Upper lobe of left lung (tissue), 4 donors: ENCODE measurements around the gene NKIRAS1.

ENCODE experiments used
- POLR2A ChIP-seq, 4 donors: fragments of 450-650 bp; IDR thresholded peaks; one replicate each; pipeline ENCODE4 v1.5.1; 2016 to 2017; ENCODE audit warnings: antibody characterized with exemption in 4 of 4, mild to moderate bottlenecking in 2 of 4
- TF ChIP-seq, protein P1 (sequence below), 6 experiments: fragments of 450-650 bp in 4 of 6; fragments of 200-600 bp in 2 of 6; sonication (generic) in 2 of 6; IDR thresholded peaks; one replicate each; pipeline ENCODE4 v1.5.1; 2016 to 2019; ENCODE audit warnings: antibody characterized with exemption in 6 of 6

DNA sequence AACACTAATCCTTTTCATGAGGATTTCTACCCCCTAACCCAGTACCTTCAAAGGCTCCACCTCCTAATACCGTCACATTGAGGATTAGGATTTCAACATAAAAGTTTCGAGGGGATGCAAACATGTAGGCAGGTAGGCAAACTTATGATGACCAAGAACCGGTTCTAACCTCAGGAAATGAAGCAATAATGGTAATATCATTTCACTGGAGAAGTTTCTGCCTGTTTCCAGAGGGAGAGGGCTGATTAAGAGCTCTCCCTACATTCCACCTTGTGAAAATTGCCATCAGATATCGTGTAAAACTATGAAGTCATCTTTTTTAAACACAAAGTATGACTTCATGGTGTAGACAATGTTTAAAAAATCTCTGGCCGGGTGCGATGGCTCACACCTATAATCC, 31.6 kb downstream of the NKIRAS1 start:
- TF ChIP-seq, protein P1, sequence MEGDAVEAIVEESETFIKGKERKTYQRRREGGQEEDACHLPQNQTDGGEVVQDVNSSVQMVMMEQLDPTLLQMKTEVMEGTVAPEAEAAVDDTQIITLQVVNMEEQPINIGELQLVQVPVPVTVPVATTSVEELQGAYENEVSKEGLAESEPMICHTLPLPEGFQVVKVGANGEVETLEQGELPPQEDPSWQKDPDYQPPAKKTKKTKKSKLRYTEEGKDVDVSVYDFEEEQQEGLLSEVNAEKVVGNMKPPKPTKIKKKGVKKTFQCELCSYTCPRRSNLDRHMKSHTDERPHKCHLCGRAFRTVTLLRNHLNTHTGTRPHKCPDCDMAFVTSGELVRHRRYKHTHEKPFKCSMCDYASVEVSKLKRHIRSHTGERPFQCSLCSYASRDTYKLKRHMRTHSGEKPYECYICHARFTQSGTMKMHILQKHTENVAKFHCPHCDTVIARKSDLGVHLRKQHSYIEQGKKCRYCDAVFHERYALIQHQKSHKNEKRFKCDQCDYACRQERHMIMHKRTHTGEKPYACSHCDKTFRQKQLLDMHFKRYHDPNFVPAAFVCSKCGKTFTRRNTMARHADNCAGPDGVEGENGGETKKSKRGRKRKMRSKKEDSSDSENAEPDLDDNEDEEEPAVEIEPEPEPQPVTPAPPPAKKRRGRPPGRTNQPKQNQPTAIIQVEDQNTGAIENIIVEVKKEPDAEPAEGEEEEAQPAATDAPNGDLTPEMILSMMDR (IDR thresholded peaks at IDR 0.05) = no peak
- TF ChIP-seq POLR2A (IDR thresholded peaks at IDR 0.05) = no peak
